IPS-20b (cell line): ENCODE data around the gene AFAP1L1.
A peak's percentile ranks its signal among the peaks of the same experiment; 100 is the strongest.

Source experiments
- H3K27ac ChIP-seq: one replicate; pipeline ENCODE4 v1.5.1; 2013; ENCODE audit warnings: low read length
- H3K27me3 ChIP-seq: 2 replicates; pipeline ENCODE4 v1.6.1; 2013; ENCODE audit warnings: mild to moderate bottlenecking, low read length, inconsistent platforms; ENCODE audit not compliant: insufficient read depth
- H3K36me3 ChIP-seq: 2 replicates; pipeline ENCODE4 v1.6.1; 2013; ENCODE audit warnings: low read depth, mild to moderate bottlenecking, inconsistent platforms, low read length, moderate library complexity; ENCODE audit not compliant: insufficient read depth
- H3K4me1 ChIP-seq: 2 replicates; pipeline ENCODE4 v1.6.1; 2013; ENCODE audit warnings: mild to moderate bottlenecking, control low read depth, inconsistent platforms, low read length, moderate library complexity; ENCODE audit not compliant: insufficient read depth
- H3K4me3 ChIP-seq: 2 replicates; pipeline ENCODE4 v1.5.1; 2013; ENCODE audit warnings: mild to moderate bottlenecking, low read length, inconsistent platforms
- H3K9ac ChIP-seq: 2 replicates; pipeline ENCODE4 v1.6.1; 2013; ENCODE audit warnings: low read depth, mild to moderate bottlenecking, inconsistent platforms, low read length, moderate library complexity
- H3K9me3 ChIP-seq: 2 replicates; pipeline ENCODE4 v1.6.1; 2013; ENCODE audit warnings: mild to moderate bottlenecking, low read depth, low read length, inconsistent platforms; ENCODE audit not compliant: insufficient read depth

The AFAP1L1 gene

GRCh38 chr5:149271716-149272563 is at the start of gene AFAP1L1:
AFAP1L1 (plus strand) TSS chr5:149271859; CDS start chr5:149271969, 110 bp downstream.
- H3K36me3 ChIP-seq = no peaks in the 10 kb centered on the region
- peak within 1 kb of the TSS; percentile 93 for H3K4me3 ChIP-seq
- peaks cover 10% of the 10 kb centered on the region; the same call in 1 of the 2 replicates for H3K4me1 ChIP-seq
- H3K27ac ChIP-seq = no peak within 1 kb of the TSS
- peaks cover 45% of the 10 kb centered on the region for H3K27me3 ChIP-seq
- peak within 1 kb of the TSS; percentile 27; the same call in 1 of the 2 replicates for H3K9ac ChIP-seq
- no peaks in the 10 kb centered on the region; the same call in 1 of the 2 replicates for H3K9me3 ChIP-seq

- Histone ChIP-seq H3K4me3 (no peak overlapping the region), H3K36me3 (no peaks in the 10 kb centered on the region), H3K27me3 (no peaks in the 10 kb centered on the region), H3K9ac (no peak overlapping the region), H3K27ac (no peak overlapping the region), H3K4me1 (no peaks in the 10 kb centered on the region), H3K9me3 (no peaks in the 10 kb centered on the region)
These were observed 48.4 kb upstream of the AFAP1L1 start for GRCh38 chr5:149223081-149223848.

- Histone ChIP-seq H3K27ac (no peak overlapping the region), H3K4me3 (no peak overlapping the region), H3K9ac (no peak overlapping the region), H3K4me1 (peaks cover 4% of the 10 kb centered on the region; the same call in 1 of the 2 replicates), H3K27me3 (no peaks in the 10 kb centered on the region), H3K9me3 (no peaks in the 10 kb centered on the region), H3K36me3 (no peaks in the 10 kb centered on the region)
These were observed 47.4 kb upstream of the AFAP1L1 start for GRCh38 chr5:149224282-149224681.

- Histone ChIP-seq H3K27me3 (no peaks in the 10 kb centered on the region), H3K27ac (no peak overlapping the region), H3K9me3 (no peaks in the 10 kb centered on the region), H3K9ac (no peak overlapping the region), H3K4me1 (peaks cover 4% of the 10 kb centered on the region; the same call in 1 of the 2 replicates), H3K4me3 (no peak overlapping the region), H3K36me3 (no peaks in the 10 kb centered on the region)
These were observed 44.4 kb upstream of the AFAP1L1 start for GRCh38 chr5:149227168-149227826.

- no peak overlapping the region for H3K27ac ChIP-seq
- no peak overlapping the region for H3K4me3 ChIP-seq
- no peaks in the 10 kb centered on the region; the same call in 1 of the 2 replicates for H3K27me3 ChIP-seq
- H3K4me1 ChIP-seq = peaks cover 4% of the 10 kb centered on the region; the same call in 1 of the 2 replicates
- no peaks in the 10 kb centered on the region for H3K36me3 ChIP-seq
- H3K9me3 ChIP-seq = no peaks in the 10 kb centered on the region
- H3K9ac ChIP-seq = no peak overlapping the region
These were observed 42.9 kb upstream of the AFAP1L1 start for GRCh38 chr5:149228618-149229297.

- Histone ChIP-seq H3K4me3 (no peak overlapping the region), H3K36me3 (no peaks in the 10 kb centered on the region), H3K9ac (no peak overlapping the region), H3K4me1 (peaks cover 4% of the 10 kb centered on the region; the same call in 1 of the 2 replicates), H3K27ac (no peak overlapping the region), H3K9me3 (no peaks in the 10 kb centered on the region), H3K27me3 (no peaks in the 10 kb centered on the region; the same call in 1 of the 2 replicates)
These were observed 42.2 kb upstream of the AFAP1L1 start for GRCh38 chr5:149229298-149229937.

- H3K27ac ChIP-seq = no peak overlapping the region
- no peaks in the 10 kb centered on the region for H3K36me3 ChIP-seq
- peaks cover 11% of the 10 kb centered on the region; the same call in 1 of the 2 replicates for H3K27me3 ChIP-seq
- no peaks in the 10 kb centered on the region for H3K9me3 ChIP-seq
- no peaks in the 10 kb centered on the region for H3K4me1 ChIP-seq
- H3K4me3 ChIP-seq = no peak overlapping the region
- no peak overlapping the region for H3K9ac ChIP-seq
These were observed 35.8 kb upstream of the AFAP1L1 start for GRCh38 chr5:149235841-149236240.

- Histone ChIP-seq H3K27ac (no peak overlapping the region), H3K4me1 (no peaks in the 10 kb centered on the region), H3K27me3 (peaks cover 11% of the 10 kb centered on the region; the same call in 1 of the 2 replicates), H3K9me3 (no peaks in the 10 kb centered on the region), H3K4me3 (no peak overlapping the region), H3K36me3 (no peaks in the 10 kb centered on the region), H3K9ac (no peak overlapping the region)
These were observed 34.0 kb upstream of the AFAP1L1 start for GRCh38 chr5:149237662-149238061.

GRCh38 chr5:149238540-149238939 is 33.1 kb upstream of the AFAP1L1 start:
- no peak overlapping the region for H3K27ac ChIP-seq
- no peak overlapping the region for H3K9ac ChIP-seq
- no peak overlapping the region for H3K4me3 ChIP-seq
- no peaks in the 10 kb centered on the region for H3K9me3 ChIP-seq
- no peaks in the 10 kb centered on the region for H3K36me3 ChIP-seq
- peaks cover 11% of the 10 kb centered on the region; the same call in 1 of the 2 replicates for H3K27me3 ChIP-seq
- H3K4me1 ChIP-seq = no peaks in the 10 kb centered on the region

- H3K27ac ChIP-seq = no peak overlapping the region
- no peak overlapping the region for H3K4me3 ChIP-seq
- H3K36me3 ChIP-seq = no peaks in the 10 kb centered on the region
- H3K4me1 ChIP-seq = no peaks in the 10 kb centered on the region
- no peaks in the 10 kb centered on the region for H3K9me3 ChIP-seq
- H3K9ac ChIP-seq = no peak overlapping the region
- H3K27me3 ChIP-seq = peaks cover 11% of the 10 kb centered on the region; the same call in 1 of the 2 replicates
These were observed 31.7 kb upstream of the AFAP1L1 start for GRCh38 chr5:149239917-149240316.
